Gastrocnemius medialis (tissue), 4 donors: Measurements from ENCODE around the gene THSD4. TPM values are rescaled to one million over a fixed set of nuclear protein-coding genes. Genes with fewer than 3 reads are reported as not detected.

Experiments
- ATAC-seq, 2 donors: fragments of 150-250 bp; one replicate each; pipeline ENCODE4 v1.9.1; 2016
- DNase-seq, 2 donors: peaks; one replicate each; pipeline ENCODE4 v3.0.0-alpha.2; 2019
- H3K27ac ChIP-seq, 4 donors: fragments of 200-600 bp; sonication (generic); 1 replicate in 1 of 4; 2 replicates in 3 of 4; pipeline ENCODE4 v1.5.1; 2016 to 2018; ENCODE audit warnings: mild to moderate bottlenecking in 2 of 4, moderate library complexity in 1 of 4
- H3K27me3 ChIP-seq, 3 donors: fragments of 200-600 bp; sonication (generic) in 2 of 3; 1 replicate in 1 of 3; 2 replicates in 2 of 3; pipeline versions ENCODE4 v1.5.1 to v1.6.0; 2016 to 2019; ENCODE audit warnings: mild to moderate bottlenecking in 1 of 3, moderate library complexity in 1 of 3
- H3K36me3 ChIP-seq, 2 donors: fragments of 200-600 bp; sonication (generic) in 1 of 2; one replicate each; pipeline ENCODE4 v1.5.1; 2017 to 2018
- H3K4me1 ChIP-seq, 2 donors: fragments of 200-600 bp; sonication (generic) in 1 of 2; one replicate each; pipeline ENCODE4 v1.5.1; 2016 to 2017; ENCODE audit warnings: mild to moderate bottlenecking in 2 of 2
- H3K4me3 ChIP-seq, 4 donors: fragments of 200-600 bp; sonication (generic) in 3 of 4; 1 replicate in 1 of 4; 2 replicates in 3 of 4; pipeline ENCODE4 v1.5.1; 2016 to 2019; ENCODE audit warnings: mild to moderate bottlenecking in 2 of 4
- H3K9me3 ChIP-seq, 3 donors: fragments of 200-600 bp; sonication (generic) in 2 of 3; 1 replicate in 1 of 3; 2 replicates in 2 of 3; pipeline ENCODE4 v1.5.1; 2016 to 2019
- POLR2A ChIP-seq, 2 donors: fragments of 450-650 bp; IDR thresholded peaks; one replicate each; pipeline ENCODE4 v1.6.1; 2017; ENCODE audit warnings: antibody characterized with exemption in 2 of 2, mild to moderate bottlenecking in 2 of 2, moderate library complexity in 2 of 2
- in situ Hi-C, 4 donors: fragments of 200-750 bp; cut with MboI; loops; one replicate each; pipeline versions ENCODE4 v1.15.0 to v1.8.0; 2017; ENCODE audit warnings: low sequenced_read_pairs in 4 of 4
- intact Hi-C: fragments of 100-400 bp; cut with DNase I; formaldehyde crosslinking; loops from one replicate; pipeline ENCODE4 v1.15.1; 2023; ENCODE audit warnings: low total_unique reads
- total RNA-seq, 4 donors: library from RNA; depleted of rRNA; stranded (reverse); fragments of >200 nt; gene quantifications; one replicate each; pipeline versions ENCODE4 v1.1.0 to v1.2.3, GENCODE V29; 2016
- TF ChIP-seq, protein P1 (sequence below), 5 experiments: fragments of 450-650 bp in 3 of 5; fragments of 200-600 bp in 2 of 5; sonication (generic) in 2 of 5; IDR thresholded peaks in 4 of 5; conservative IDR thresholded peaks in 1 of 5; 1 replicate in 4 of 5; 2 replicates in 1 of 5; pipeline ENCODE4 v1.5.1; 2016 to 2019; ENCODE audit warnings: antibody characterized with exemption in 5 of 5, mild to moderate bottlenecking in 3 of 5, moderate library complexity in 3 of 5

THSD4 gene
- total RNA-seq, 4 donors from 2014 or later, result 0.35 to 3.1 (median 0.60) TPM

- Histone ChIP-seq H3K27me3 (no peaks in the 10 kb centered on the region), H3K36me3 (no peaks in the 10 kb centered on the region), H3K4me3 (no peak overlapping the region), H3K27ac (no peak overlapping the region), H3K9me3 (no peaks in the 10 kb centered on the region), H3K4me1 (peaks cover 18 to 31% of the 10 kb centered on the region in 2 donors)
- ATAC-seq, result no peak
- intact Hi-C loops (no loop called here), in situ Hi-C loops (loop anchor here in 1 of 4 donors (25.0 kb wide), 1 partner anchor 220 kb away; the partner anchor contains the start of gene THSD4)
- no peak for TF ChIP-seq POLR2A (IDR thresholded peaks at IDR 0.05)
- TF ChIP-seq, protein P1, sequence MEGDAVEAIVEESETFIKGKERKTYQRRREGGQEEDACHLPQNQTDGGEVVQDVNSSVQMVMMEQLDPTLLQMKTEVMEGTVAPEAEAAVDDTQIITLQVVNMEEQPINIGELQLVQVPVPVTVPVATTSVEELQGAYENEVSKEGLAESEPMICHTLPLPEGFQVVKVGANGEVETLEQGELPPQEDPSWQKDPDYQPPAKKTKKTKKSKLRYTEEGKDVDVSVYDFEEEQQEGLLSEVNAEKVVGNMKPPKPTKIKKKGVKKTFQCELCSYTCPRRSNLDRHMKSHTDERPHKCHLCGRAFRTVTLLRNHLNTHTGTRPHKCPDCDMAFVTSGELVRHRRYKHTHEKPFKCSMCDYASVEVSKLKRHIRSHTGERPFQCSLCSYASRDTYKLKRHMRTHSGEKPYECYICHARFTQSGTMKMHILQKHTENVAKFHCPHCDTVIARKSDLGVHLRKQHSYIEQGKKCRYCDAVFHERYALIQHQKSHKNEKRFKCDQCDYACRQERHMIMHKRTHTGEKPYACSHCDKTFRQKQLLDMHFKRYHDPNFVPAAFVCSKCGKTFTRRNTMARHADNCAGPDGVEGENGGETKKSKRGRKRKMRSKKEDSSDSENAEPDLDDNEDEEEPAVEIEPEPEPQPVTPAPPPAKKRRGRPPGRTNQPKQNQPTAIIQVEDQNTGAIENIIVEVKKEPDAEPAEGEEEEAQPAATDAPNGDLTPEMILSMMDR (IDR thresholded peaks at IDR 0.05 in 4 of 5, conservative IDR thresholded peaks at IDR 0.05 in 1 of 5), result no peak
- no peak for DNase-seq
These were observed 217.2 kb downstream of the THSD4 start for GRCh38 chr15:71332431-71333004.

GRCh38 chr15:71333136-71333700 is 217.9 kb downstream of the THSD4 start:
- no peaks in the 10 kb centered on the region for H3K9me3 ChIP-seq
- no peak for TF ChIP-seq POLR2A (IDR thresholded peaks at IDR 0.05)
- TF ChIP-seq, protein P1 (IDR thresholded peaks at IDR 0.05 in 4 of 5, conservative IDR thresholded peaks at IDR 0.05 in 1 of 5), result no peak
- H3K4me3 ChIP-seq, result no peak overlapping the region
- H3K36me3 ChIP-seq, result no peaks in the 10 kb centered on the region
- intact Hi-C loops (no loop called here), in situ Hi-C loops (loop anchor here in 1 of 4 donors (25.0 kb wide), 1 partner anchor 221 kb away; the partner anchor contains the start of gene THSD4)
- no peak for DNase-seq
- H3K4me1 ChIP-seq, result peaks cover 18 to 30% of the 10 kb centered on the region in 2 donors
- no peak for ATAC-seq
- no peaks in the 10 kb centered on the region for H3K27me3 ChIP-seq
- H3K27ac ChIP-seq, result no peak overlapping the region

- no peaks in the 10 kb centered on the region for H3K27me3 ChIP-seq
- no peak overlapping the region for H3K4me3 ChIP-seq
- no peaks in the 10 kb centered on the region for H3K36me3 ChIP-seq
- no peak for TF ChIP-seq POLR2A (IDR thresholded peaks at IDR 0.05)
- TF ChIP-seq, protein P1 (IDR thresholded peaks at IDR 0.05 in 4 of 5, conservative IDR thresholded peaks at IDR 0.05 in 1 of 5), result no peak
- no peaks in the 10 kb centered on the region for H3K9me3 ChIP-seq
- DNase-seq (no peak), ATAC-seq (no peak)
- intact Hi-C loops (no loop called here), in situ Hi-C loops (loop anchor here in 1 of 4 donors (25.0 kb wide), 1 partner anchor 222 kb away; the partner anchor contains the start of gene THSD4)
- H3K4me1 ChIP-seq, result peaks cover 15 to 24% of the 10 kb centered on the region in 2 donors
- no peak overlapping the region for H3K27ac ChIP-seq
These were observed 218.6 kb downstream of the THSD4 start for GRCh38 chr15:71333839-71334238.

DNA sequence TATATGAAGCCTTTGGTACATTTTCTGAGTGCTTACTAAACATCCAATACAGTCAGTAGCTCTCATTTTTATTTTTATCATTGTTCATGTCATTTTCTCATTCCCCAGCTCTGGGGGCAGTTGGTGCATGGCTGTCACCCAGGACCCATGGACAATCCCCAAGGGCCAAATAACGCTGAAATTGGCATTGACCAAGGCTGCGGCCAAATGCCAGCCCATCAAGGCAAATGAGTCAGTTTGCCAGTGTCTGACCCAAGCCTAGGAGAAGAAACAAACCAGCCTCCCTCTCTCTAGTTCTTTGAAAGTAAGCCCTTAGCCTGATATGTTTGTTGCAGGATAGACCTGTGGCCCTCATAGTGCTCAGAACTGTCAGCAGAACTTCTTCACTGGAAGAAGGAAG is 219.2 kb downstream of the THSD4 start:
- H3K9me3 ChIP-seq, result no peaks in the 10 kb centered on the region
- intact Hi-C loops (no loop called here), in situ Hi-C loops (loop anchor here in 1 of 4 donors (25.0 kb wide), 1 partner anchor 222 kb away; the partner anchor contains the start of gene THSD4)
- H3K4me3 ChIP-seq, result no peak overlapping the region
- H3K27me3 ChIP-seq, result no peaks in the 10 kb centered on the region
- H3K27ac ChIP-seq, result no peak overlapping the region
- H3K4me1 ChIP-seq, result peaks cover 12 to 18% of the 10 kb centered on the region in 2 donors
- H3K36me3 ChIP-seq, result no peaks in the 10 kb centered on the region
- TF ChIP-seq POLR2A (IDR thresholded peaks at IDR 0.05), result no peak
- TF ChIP-seq, protein P1 (IDR thresholded peaks at IDR 0.05 in 4 of 5, conservative IDR thresholded peaks at IDR 0.05 in 1 of 5), result no peak
- ATAC-seq (no peak), DNase-seq (no peak)
